ENCODE data around the gene TRIO. TPM values are rescaled to one million over a fixed set of nuclear protein-coding genes. Genes with fewer than 3 reads are reported as not detected.

The TRIO gene
- total RNA-seq, 1 donor: 410 TPM

- no peak overlapping the region for H3K4me3 ChIP-seq (ENCODE audit: low read depth, low read length)
- no peak for DNase-seq (ENCODE audit: low read depth)
- TF ChIP-seq, protein P1, sequence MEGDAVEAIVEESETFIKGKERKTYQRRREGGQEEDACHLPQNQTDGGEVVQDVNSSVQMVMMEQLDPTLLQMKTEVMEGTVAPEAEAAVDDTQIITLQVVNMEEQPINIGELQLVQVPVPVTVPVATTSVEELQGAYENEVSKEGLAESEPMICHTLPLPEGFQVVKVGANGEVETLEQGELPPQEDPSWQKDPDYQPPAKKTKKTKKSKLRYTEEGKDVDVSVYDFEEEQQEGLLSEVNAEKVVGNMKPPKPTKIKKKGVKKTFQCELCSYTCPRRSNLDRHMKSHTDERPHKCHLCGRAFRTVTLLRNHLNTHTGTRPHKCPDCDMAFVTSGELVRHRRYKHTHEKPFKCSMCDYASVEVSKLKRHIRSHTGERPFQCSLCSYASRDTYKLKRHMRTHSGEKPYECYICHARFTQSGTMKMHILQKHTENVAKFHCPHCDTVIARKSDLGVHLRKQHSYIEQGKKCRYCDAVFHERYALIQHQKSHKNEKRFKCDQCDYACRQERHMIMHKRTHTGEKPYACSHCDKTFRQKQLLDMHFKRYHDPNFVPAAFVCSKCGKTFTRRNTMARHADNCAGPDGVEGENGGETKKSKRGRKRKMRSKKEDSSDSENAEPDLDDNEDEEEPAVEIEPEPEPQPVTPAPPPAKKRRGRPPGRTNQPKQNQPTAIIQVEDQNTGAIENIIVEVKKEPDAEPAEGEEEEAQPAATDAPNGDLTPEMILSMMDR (IDR thresholded peaks at IDR 0.05; ENCODE audit: insufficient read depth, low read depth, low read length): no peak
Observed at GRCh38 chr5:14151416-14151815, 8.3 kb downstream of the TRIO start.

DNA sequence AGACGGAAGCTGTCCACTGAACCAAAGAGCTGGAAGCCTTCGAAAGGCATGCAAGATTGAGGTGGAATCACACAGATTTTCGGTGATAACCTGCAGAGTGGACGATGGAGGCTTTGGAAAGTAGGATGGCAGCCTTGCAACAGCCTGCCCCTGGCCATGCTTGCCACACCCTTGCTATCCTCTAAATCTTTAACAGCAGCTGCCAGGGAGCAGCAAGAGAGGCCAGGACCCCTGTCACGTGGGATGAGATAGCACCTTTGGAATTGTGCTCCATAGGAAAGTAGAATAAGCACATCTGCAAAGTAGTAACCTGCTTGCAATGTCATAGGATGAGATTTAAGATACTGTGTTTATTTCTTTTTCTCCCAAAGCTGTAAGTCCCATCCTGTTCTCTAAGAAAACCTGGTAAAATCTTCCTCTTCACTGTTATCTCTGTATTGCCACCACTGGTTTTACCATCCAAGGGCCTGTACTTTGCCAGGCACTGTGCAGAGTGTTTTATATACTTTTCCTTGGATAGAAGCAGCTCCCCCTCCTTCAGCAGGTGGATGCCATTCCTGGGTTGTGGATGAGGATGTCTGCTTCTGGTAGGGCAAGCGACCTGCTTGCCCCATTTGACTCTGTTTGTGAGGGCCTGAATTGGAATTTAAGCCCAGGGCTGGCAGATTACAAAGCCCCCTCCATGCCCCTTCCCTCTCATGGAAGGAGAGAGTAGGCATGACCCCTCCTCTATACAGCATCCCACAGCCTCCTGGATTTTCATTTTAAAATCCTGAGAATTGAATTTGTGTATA is 10.1 kb downstream of the TRIO start:
- DNase-seq (ENCODE audit: low read depth): no peak
- TF ChIP-seq, protein P1 (IDR thresholded peaks at IDR 0.05; ENCODE audit: insufficient read depth, low read depth, low read length): no peak
- no peak overlapping the region for H3K4me3 ChIP-seq (ENCODE audit: low read depth, low read length)

DNA sequence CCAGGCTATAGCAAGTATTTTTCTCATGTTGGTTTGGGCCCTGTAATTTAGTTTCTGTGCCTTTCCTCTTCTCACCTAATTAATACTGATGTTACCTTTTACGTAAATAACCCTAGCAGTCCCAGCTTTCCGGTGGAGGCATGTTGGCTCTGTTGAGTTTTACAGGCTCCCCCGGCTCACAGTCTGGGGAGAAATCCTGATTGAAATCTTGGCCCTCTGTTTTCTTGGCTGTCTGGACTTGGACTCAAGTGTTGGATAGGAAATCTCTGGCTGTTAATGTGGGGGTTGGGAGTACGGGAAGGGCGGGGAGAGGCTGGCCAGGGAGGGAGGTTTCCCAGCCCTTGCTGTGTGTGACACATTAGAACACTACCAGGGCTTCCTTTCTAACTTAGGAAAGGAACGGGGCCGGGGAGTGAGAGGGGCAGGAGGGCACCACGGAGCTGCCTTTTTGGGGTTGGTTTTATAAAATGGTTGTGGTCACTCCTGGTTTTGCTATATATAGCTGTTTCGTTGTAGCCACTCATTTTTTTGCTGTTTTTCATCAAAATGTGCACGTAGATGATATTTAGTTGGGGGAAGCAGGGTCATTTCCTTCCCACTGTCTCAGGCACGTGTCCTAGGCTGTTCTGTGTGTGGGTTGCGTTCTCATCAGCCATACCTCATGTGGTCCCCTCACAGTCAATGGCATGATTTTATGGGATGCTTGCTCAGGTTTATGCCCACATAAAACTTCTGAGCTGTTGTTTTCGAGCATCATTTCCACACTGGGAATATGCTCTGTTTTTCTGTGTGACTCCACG is 11.0 kb downstream of the TRIO start:
- H3K4me3 ChIP-seq (ENCODE audit: low read depth, low read length): peak overlapping the region; percentile 27
- TF ChIP-seq, protein P1 (IDR thresholded peaks at IDR 0.05; ENCODE audit: insufficient read depth, low read depth, low read length): no peak
- DNase-seq (ENCODE audit: low read depth): peak; percentile 87

GRCh38 chr5:14155075-14155474 is 11.9 kb downstream of the TRIO start:
- DNase-seq (ENCODE audit: low read depth): no peak
- no peak overlapping the region for H3K4me3 ChIP-seq (ENCODE audit: low read depth, low read length)
- TF ChIP-seq, protein P1 (IDR thresholded peaks at IDR 0.05; ENCODE audit: insufficient read depth, low read depth, low read length): no peak

DNA sequence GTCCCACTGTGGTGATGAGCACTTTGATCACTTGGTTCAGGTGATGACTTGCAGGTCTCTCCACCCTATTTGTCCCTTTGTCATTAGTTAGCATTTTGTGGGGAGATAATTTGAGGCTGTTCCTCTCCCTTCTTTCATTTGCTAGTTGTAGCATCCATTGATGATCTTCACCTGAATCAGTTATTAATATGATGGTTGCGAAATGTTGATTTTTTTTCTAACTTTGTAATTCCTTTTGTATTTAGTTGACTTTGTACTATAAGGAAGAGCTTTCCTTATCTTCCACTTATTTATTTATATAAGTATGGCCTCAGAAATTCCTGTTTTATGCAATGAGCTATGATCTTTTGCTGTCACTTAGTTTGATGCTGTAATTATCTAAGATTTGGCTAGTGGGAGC is 12.6 kb downstream of the TRIO start:
- TF ChIP-seq, protein P1 (IDR thresholded peaks at IDR 0.05; ENCODE audit: insufficient read depth, low read depth, low read length): no peak
- H3K4me3 ChIP-seq (ENCODE audit: low read depth, low read length): no peak overlapping the region
- no peak for DNase-seq (ENCODE audit: low read depth)

DNA sequence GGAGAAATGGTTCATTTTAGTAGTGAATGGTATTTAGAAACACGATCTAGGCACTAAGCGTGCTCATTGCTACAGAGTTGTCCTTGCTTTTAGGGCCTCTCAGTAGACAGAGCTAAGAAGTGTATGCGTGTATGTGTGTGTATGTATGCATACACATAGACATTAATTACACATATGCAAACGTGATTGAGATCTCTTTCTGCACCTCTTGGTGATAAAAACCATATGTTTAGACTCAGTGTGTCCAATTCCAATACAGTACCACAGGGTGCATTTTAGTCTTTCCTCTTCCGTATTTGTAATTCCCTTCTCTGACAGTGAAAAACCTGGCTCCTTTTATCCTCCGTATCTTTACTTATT is 13.1 kb downstream of the TRIO start:
- peak overlapping the region; percentile 26 for H3K4me3 ChIP-seq (ENCODE audit: low read depth, low read length)
- no peak for DNase-seq (ENCODE audit: low read depth)
- TF ChIP-seq, protein P1 (IDR thresholded peaks at IDR 0.05; ENCODE audit: insufficient read depth, low read depth, low read length): no peak
